Neural crest cell (in vitro differentiated cells): ENCODE results near the gene NLGN1. TPM values are rescaled to one million over a fixed set of nuclear protein-coding genes. Genes with fewer than 3 reads are reported as not detected.

Source experiments
- DNase-seq: peaks from one replicate; pipeline ENCODE4 v3.0.0; 2021; ENCODE audit warnings: low read depth, mixed read lengths, low spot score
- H3K27ac Mint-ChIP-seq: one replicate; pipeline ENCODE4 v1.8.0; 2021; ENCODE audit warnings: mild to moderate bottlenecking, mixed read lengths; ENCODE audit not compliant: unreplicated experiment
- H3K27me3 Mint-ChIP-seq: 2 replicates; pipeline ENCODE4 v1.8.0; 2021; ENCODE audit warnings: low read depth, mild to moderate bottlenecking, mixed read lengths
- H3K36me3 Mint-ChIP-seq: 2 replicates; pipeline ENCODE4 v1.8.0; 2021; ENCODE audit warnings: low read depth, mild to moderate bottlenecking, mixed read lengths
- H3K4me1 Mint-ChIP-seq: 2 replicates; pipeline ENCODE4 v1.8.0; 2021; ENCODE audit warnings: mixed read lengths
- H3K4me3 Mint-ChIP-seq: one replicate; pipeline ENCODE4 v1.8.0; 2021; ENCODE audit warnings: mild to moderate bottlenecking, mixed read lengths
- H3K9me3 Mint-ChIP-seq: 2 replicates; pipeline ENCODE4 v1.8.0; 2021; ENCODE audit warnings: mixed read lengths
- CTCF ChIP-seq: fragments of 200-600 bp; sonication (generic); conservative IDR thresholded peaks from 2 replicates; pipeline ENCODE4 v1.5.0; 2021; ENCODE audit warnings: antibody characterized with exemption, mild to moderate bottlenecking
- total RNA-seq: library from RNA; stranded (reverse); gene quantifications from 2 replicates; pipeline ENCODE4 v1.2.1, GENCODE V29; 2021

NLGN1 gene
- total RNA-seq, 1 donor from 2014 or later: 20.0 TPM

GRCh38 chr3:173743111-173743510 lies 345.6 kb downstream of the NLGN1 start:
- Mint-ChIP-seq H3K9me3 (peaks cover 4% of the 10 kb centered on the region), H3K4me1 (peaks cover 8% of the 10 kb centered on the region), H3K36me3 (peaks cover 5% of the 10 kb centered on the region), H3K27ac (no peak overlapping the region), H3K4me3 (no peak overlapping the region), H3K27me3 (no peaks in the 10 kb centered on the region)
- TF ChIP-seq CTCF: no peak
- no peak for DNase-seq

GRCh38 chr3:173743516-173743915 lies 346.0 kb downstream of the NLGN1 start:
- TF ChIP-seq CTCF: no peak
- H3K27me3 Mint-ChIP-seq: no peaks in the 10 kb centered on the region
- H3K27ac Mint-ChIP-seq: no peak overlapping the region
- peaks cover under 1% of the 10 kb centered on the region for H3K36me3 Mint-ChIP-seq
- H3K9me3 Mint-ChIP-seq: peaks cover 4% of the 10 kb centered on the region
- DNase-seq: no peak
- H3K4me3 Mint-ChIP-seq: no peak overlapping the region
- H3K4me1 Mint-ChIP-seq: peaks cover 8% of the 10 kb centered on the region

- no peak overlapping the region for H3K4me3 Mint-ChIP-seq
- no peak for DNase-seq
- no peaks in the 10 kb centered on the region for H3K36me3 Mint-ChIP-seq
- TF ChIP-seq CTCF: no peak
- H3K27me3 Mint-ChIP-seq: no peaks in the 10 kb centered on the region
- no peak overlapping the region for H3K27ac Mint-ChIP-seq
- H3K4me1 Mint-ChIP-seq: peaks cover 8% of the 10 kb centered on the region
- H3K9me3 Mint-ChIP-seq: peaks cover 4% of the 10 kb centered on the region
Measured at GRCh38 chr3:173744479-173744878, 346.9 kb downstream of the NLGN1 start.

DNA sequence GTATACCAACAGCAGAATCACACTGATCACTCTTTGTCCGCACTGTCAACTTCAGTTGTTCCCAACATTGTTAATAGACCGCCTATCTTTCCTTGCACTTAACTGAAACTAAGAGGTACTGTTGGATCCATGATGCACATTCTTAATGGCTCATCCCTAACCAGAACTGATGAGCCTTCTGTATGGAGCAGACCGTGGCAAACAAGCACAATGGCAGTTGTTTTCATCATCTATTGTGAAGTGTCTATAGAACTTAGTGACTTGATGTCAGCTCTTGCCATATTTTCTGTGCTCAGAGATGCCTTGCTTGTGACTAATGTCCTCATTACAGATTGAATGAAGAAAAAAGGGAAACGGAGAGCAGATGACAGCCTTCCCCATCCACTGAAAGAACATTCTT lies 347.4 kb downstream of the NLGN1 start:
- Mint-ChIP-seq H3K4me1 (peaks cover 10% of the 10 kb centered on the region), H3K27me3 (no peaks in the 10 kb centered on the region), H3K9me3 (peaks cover 4% of the 10 kb centered on the region), H3K4me3 (no peak overlapping the region), H3K27ac (no peak overlapping the region), H3K36me3 (no peaks in the 10 kb centered on the region)
- no peak for TF ChIP-seq CTCF
- no peak for DNase-seq

DNA sequence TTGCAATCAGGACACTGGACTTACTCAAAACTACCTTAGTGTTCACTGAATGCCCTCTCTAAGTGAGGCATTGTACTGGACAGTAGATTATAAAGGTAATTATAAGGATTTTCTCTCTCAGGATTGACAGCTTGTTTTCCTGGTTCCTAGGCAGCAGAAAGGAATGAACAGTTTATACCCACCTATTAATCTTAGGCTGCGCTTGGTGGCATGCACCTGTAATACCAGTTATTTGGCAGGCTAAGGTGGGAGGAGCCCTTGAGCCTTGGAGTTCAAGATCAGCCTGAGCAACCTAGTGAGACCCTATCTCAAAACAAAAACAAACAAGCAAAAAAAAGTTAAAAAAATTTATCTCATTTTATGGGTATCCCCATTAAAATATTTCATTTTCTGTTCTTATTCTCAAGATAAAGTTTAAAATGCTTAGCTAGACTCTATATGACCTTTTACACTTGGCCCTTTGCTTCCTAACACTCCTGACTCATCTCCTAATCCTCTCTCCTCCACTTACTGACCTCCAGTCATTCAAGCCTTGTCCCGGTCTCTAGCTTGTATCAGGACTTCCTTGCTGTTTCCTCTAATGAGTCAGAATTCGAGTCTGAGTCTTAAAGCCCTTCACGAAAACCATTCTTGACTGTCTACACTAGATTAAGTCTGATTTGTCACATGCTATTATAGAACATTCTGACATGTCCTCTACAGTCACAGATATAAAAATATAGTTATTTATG lies 348.6 kb downstream of the NLGN1 start:
- no peak for DNase-seq
- Mint-ChIP-seq H3K4me1 (peaks cover 13% of the 10 kb centered on the region), H3K27ac (no peak overlapping the region), H3K9me3 (no peaks in the 10 kb centered on the region), H3K4me3 (no peak overlapping the region), H3K36me3 (no peaks in the 10 kb centered on the region), H3K27me3 (no peaks in the 10 kb centered on the region)
- no peak for TF ChIP-seq CTCF
